HCT116 (cell line): Measurements from ENCODE around the gene PKN1. TPM values are rescaled to one million over a fixed set of nuclear protein-coding genes. Genes with fewer than 3 reads are reported as not detected.

Source experiments
- ATAC-seq: fragments of 200-7000 bp; cut with Tn5 transposase; 2 replicates; pipeline ENCODE4 v1.9.1; 2020; ENCODE audit warnings: mild to moderate bottlenecking, moderate library complexity
- BruUV-seq: library from RNA; stranded (reverse); fragments of 400-500 nt; replicated peaks from 2 replicates; lab custom pipeline; 2021; lab: Mats Ljungman, UMichigan
- CTCF ChIA-PET: fragments of 300-600 bp; sonication (Branson Sonifier 250); formaldehyde crosslinking; loops from one replicate; lab custom pipeline; 2021; ENCODE audit warnings: antibody characterized with exemption; lab: Charles Lee
- POLR2A ChIA-PET: fragments of 300-600, 350-600 bp; sonication (Branson Sonifier 250); formaldehyde crosslinking; loops from one replicate; lab custom pipeline; 2021; ENCODE audit warnings: antibody characterized with exemption; lab: Charles Lee
- RAD21 ChIA-PET, 2 experiments: fragments of 300-600 bp; sonication (Branson Sonifier 250); formaldehyde crosslinking; loops; one replicate each; lab custom pipeline; 2023; ENCODE audit warnings: low total read pairs in 2 of 2; ENCODE audit not compliant: uncharacterized antibody in 2 of 2, unreplicated experiment in 2 of 2, low non-redundant PET in 1 of 2; lab: Charles Lee
- DNase-seq: peaks from one replicate; pipeline ENCODE4 v3.0.0-alpha.2; 2010; ENCODE audit warnings: low read depth, low spot score
- H2AFZ ChIP-seq: fragments of 200-600 bp; shearing (Covaris generic), sonication (generic); 2 replicates; pipeline ENCODE4 v1.6.1; 2017; ENCODE audit warnings: low read depth, mixed run types, mixed read lengths, antibody characterized with exemption, low read length; ENCODE audit not compliant: poor library complexity, severe bottlenecking
- H3K27ac ChIP-seq: 2 replicates; pipeline ENCODE4 v1.5.1; 2012; ENCODE audit warnings: low read depth, low read length
- H3K27me3 ChIP-seq: fragments of 200-600 bp; sonication (generic); 2 replicates; pipeline ENCODE4 v1.6.1; 2016; ENCODE audit warnings: mixed run types, low read length, mixed read lengths; ENCODE audit not compliant: insufficient read depth
- H3K36me3 ChIP-seq, 2 experiments: fragments of 200-500 bp in 1 of 2; fragments of 200-600 bp in 1 of 2; sonication (Bioruptor generic) in 1 of 2; sonication (generic) in 1 of 2; 2 replicates each; pipeline versions ENCODE4 v1.5.1 to v1.6.1; 2014 to 2016; ENCODE audit warnings: low read length in 2 of 2, inconsistent platforms in 1 of 2, mixed read lengths in 1 of 2, mixed run types in 1 of 2; ENCODE audit not compliant: insufficient read depth in 2 of 2, control insufficient read depth in 1 of 2
- H3K4me1 ChIP-seq, 2 experiments: fragments of 200-600 bp in 1 of 2; sonication (generic) in 1 of 2; 2 replicates each; pipeline versions ENCODE4 v1.5.1 to v1.6.1; 2012 to 2017; ENCODE audit warnings: low read length in 2 of 2, inconsistent platforms in 1 of 2, mild to moderate bottlenecking in 1 of 2, mixed read lengths in 1 of 2, mixed run types in 1 of 2, moderate library complexity in 1 of 2; ENCODE audit not compliant: insufficient read depth in 2 of 2, control insufficient read depth in 1 of 2
- H3K4me2 ChIP-seq: fragments of 200-600 bp; sonication (generic); 2 replicates; pipeline ENCODE4 v1.6.1; 2017; ENCODE audit warnings: mixed run types, low read length, mixed read lengths
- H3K4me3 ChIP-seq, 2 experiments: fragments of 200-600 bp in 1 of 2; sonication (generic) in 1 of 2; replicated peaks in 1 of 2; 2 replicates each; pipeline ENCODE4 v1.5.1; 2011 to 2016; ENCODE audit warnings: low read length in 2 of 2, control low read depth in 1 of 2, low read depth in 1 of 2, mild to moderate bottlenecking in 1 of 2, mixed read lengths in 1 of 2, mixed run types in 1 of 2
- H3K79me2 ChIP-seq: fragments of 200-600 bp; sonication (generic); 2 replicates; pipeline ENCODE4 v1.6.1; 2017; ENCODE audit warnings: mild to moderate bottlenecking, mixed run types, low read length, moderate library complexity, mixed read lengths; ENCODE audit not compliant: insufficient read depth
- H3K9ac ChIP-seq: fragments of 200-600 bp; sonication (generic); 2 replicates; pipeline ENCODE4 v1.6.1; 2016; ENCODE audit warnings: low read length, mixed read lengths
- H3K9me2 ChIP-seq: fragments of 200-600 bp; sonication (generic), shearing (Covaris generic); 2 replicates; pipeline ENCODE4 v1.6.1; 2017; ENCODE audit warnings: mixed run types, mild to moderate bottlenecking, moderate library complexity; ENCODE audit not compliant: insufficient read depth
- H3K9me3 ChIP-seq, 2 experiments: fragments of 200-500 bp in 1 of 2; fragments of 200-600 bp in 1 of 2; sonication (Bioruptor generic) in 1 of 2; sonication (generic) in 1 of 2; 2 replicates each; pipeline ENCODE4 v1.6.1; 2014 to 2017; ENCODE audit warnings: low read length in 2 of 2, mixed read lengths in 2 of 2, inconsistent platforms in 1 of 2, low read depth in 1 of 2, mild to moderate bottlenecking in 1 of 2, mixed run types in 1 of 2, moderate library complexity in 1 of 2; ENCODE audit not compliant: control insufficient read depth in 1 of 2, insufficient read depth in 1 of 2
- H4K20me1 ChIP-seq: fragments of 200-600 bp; sonication (generic), shearing (Covaris generic); 2 replicates; pipeline ENCODE4 v1.6.1; 2017; ENCODE audit warnings: mixed run types, mild to moderate bottlenecking, moderate library complexity; ENCODE audit not compliant: insufficient read depth
- EGR1 ChIP-seq: IDR thresholded peaks from 2 replicates; pipeline ENCODE4 v1.6.1; 2012; ENCODE audit warnings: low read depth
- EZH2 ChIP-seq: fragments of 200-600 bp; sonication (generic); IDR thresholded peaks from 2 replicates; pipeline ENCODE4 v1.6.1; 2017; ENCODE audit warnings: antibody characterized with exemption, mixed run types
- FOSL1 ChIP-seq: IDR thresholded peaks from 2 replicates; pipeline ENCODE4 v1.6.1; 2012; ENCODE audit warnings: low read depth
- JUND ChIP-seq: IDR thresholded peaks from 2 replicates; pipeline ENCODE4 v1.6.1; 2012
- POLR2A ChIP-seq: IDR thresholded peaks from 2 replicates; pipeline ENCODE4 v1.7.0; 2011; ENCODE audit warnings: borderline replicate concordance; ENCODE audit not compliant: insufficient read depth, insufficient read length; ENCODE audit errors: extremely low read depth
- POLR2AphosphoS5 ChIP-seq: IDR thresholded peaks from 2 replicates; pipeline ENCODE4 v1.6.1; 2011; ENCODE audit warnings: mild to moderate bottlenecking, low read depth, low read length, moderate library complexity
- RAD21 ChIP-seq: IDR thresholded peaks from 2 replicates; pipeline ENCODE4 v1.6.1; 2012; ENCODE audit warnings: low read depth, mild to moderate bottlenecking
- SP1 ChIP-seq: IDR thresholded peaks from 2 replicates; pipeline ENCODE4 v1.6.1; 2012; ENCODE audit warnings: low read depth
- YY1 ChIP-seq: IDR thresholded peaks from 2 replicates; pipeline ENCODE4 v1.6.1; 2011; ENCODE audit warnings: low read length, low read depth, moderate library complexity, mild to moderate bottlenecking; ENCODE audit not compliant: insufficient replicate concordance; ENCODE audit errors: extremely low read depth
- ZFX ChIP-seq: fragments of 450-650 bp; IDR thresholded peaks from 2 replicates; pipeline ENCODE4 v1.6.1; 2017
- ZNF274 ChIP-seq: fragments of 200-500 bp; sonication (Bioruptor generic); IDR thresholded peaks from 2 replicates; pipeline ENCODE4 v1.6.1; 2014; ENCODE audit warnings: mild to moderate bottlenecking, low read depth, low read length, inconsistent platforms
- intact Hi-C: fragments of 100-400 bp; cut with micrococcal nuclease; formaldehyde crosslinking; loops from 2 replicates; pipeline ENCODE4 v1.10.0; 2022
- total RNA-seq: library from RNA; stranded (reverse); gene quantifications from one replicate; pipeline ENCODE4 v1.2.1, GENCODE V29; 2021; ENCODE audit not compliant: unreplicated experiment
- TF ChIP-seq, protein P1 (sequence below), 3 experiments: fragments of 200-600 bp in 1 of 3; sonication (generic) in 1 of 3; IDR thresholded peaks in 2 of 3; conservative IDR thresholded peaks in 1 of 3; 2 replicates each; pipeline ENCODE4 v1.5.1; 2012 to 2017; ENCODE audit warnings: low read depth in 2 of 3, low read length in 2 of 3, antibody characterized with exemption in 1 of 3, borderline replicate concordance in 1 of 3, control low read depth in 1 of 3, mild to moderate bottlenecking in 1 of 3, mixed read lengths in 1 of 3, mixed run types in 1 of 3, moderate library complexity in 1 of 3; ENCODE audit not compliant: insufficient read depth in 1 of 3
- TF ChIP-seq, protein P2 (sequence below): IDR thresholded peaks from 2 replicates; pipeline ENCODE4 v1.6.1; 2012; ENCODE audit warnings: low read depth

The PKN1 gene
- total RNA-seq, 1 experiment from 2014 or later = 248 TPM

DNA sequence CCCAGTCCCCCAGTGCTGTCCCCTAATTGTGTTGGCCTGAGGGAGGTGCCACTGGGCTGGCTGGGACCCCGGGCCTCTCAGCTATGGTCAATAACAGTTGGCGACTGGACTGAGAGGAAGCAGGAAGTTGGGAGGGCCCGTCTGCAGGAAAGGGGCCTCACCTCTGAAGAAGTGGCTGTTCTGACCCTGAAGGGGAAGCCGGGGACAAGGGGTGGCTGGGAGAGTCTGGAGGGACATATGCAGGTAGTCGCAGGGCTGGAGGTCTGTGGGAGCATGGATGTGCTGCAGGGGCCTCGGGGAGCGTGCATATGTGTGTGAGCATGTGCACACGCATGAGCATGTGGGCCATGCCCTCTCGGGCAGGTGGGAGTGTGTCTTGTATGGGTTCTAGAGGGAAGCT, 5.9 kb downstream of the PKN1 start:
- Histone ChIP-seq H3K27ac (no peak overlapping the region), H3K9me3 (no peaks in the 10 kb centered on the region), H3K9me2 (no peaks in the 10 kb centered on the region), H4K20me1 (no peaks in the 10 kb centered on the region)
- DNase-seq = no peak
- intact Hi-C loops = loop anchor here (10.0 kb wide), 1 partner anchor 46 kb away; no protein-coding TSS in a partner anchor
- ChIA-PET POLR2A (no interaction called here), RAD21 (no interaction called here)
- TF ChIP-seq RAD21 = no peak
- TF ChIP-seq ZNF274 = no peak
- no peak for TF ChIP-seq EGR1
- TF ChIP-seq FOSL1 = no peak
- no peak for TF ChIP-seq ZFX
- TF ChIP-seq POLR2A = no peak
- TF ChIP-seq POLR2AphosphoS5 = no peak
- no peak for TF ChIP-seq JUND
- TF ChIP-seq, protein P1, sequence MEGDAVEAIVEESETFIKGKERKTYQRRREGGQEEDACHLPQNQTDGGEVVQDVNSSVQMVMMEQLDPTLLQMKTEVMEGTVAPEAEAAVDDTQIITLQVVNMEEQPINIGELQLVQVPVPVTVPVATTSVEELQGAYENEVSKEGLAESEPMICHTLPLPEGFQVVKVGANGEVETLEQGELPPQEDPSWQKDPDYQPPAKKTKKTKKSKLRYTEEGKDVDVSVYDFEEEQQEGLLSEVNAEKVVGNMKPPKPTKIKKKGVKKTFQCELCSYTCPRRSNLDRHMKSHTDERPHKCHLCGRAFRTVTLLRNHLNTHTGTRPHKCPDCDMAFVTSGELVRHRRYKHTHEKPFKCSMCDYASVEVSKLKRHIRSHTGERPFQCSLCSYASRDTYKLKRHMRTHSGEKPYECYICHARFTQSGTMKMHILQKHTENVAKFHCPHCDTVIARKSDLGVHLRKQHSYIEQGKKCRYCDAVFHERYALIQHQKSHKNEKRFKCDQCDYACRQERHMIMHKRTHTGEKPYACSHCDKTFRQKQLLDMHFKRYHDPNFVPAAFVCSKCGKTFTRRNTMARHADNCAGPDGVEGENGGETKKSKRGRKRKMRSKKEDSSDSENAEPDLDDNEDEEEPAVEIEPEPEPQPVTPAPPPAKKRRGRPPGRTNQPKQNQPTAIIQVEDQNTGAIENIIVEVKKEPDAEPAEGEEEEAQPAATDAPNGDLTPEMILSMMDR (IDR thresholded peaks at IDR 0.05 in 2 of 3, conservative IDR thresholded peaks at IDR 0.05 in 1 of 3; ENCODE audit: borderline replicate concordance in 1 of 3, insufficient read depth in 1 of 3, low read depth in 2 of 3, low read length in 2 of 3) = no peak
- no peak for TF ChIP-seq EZH2
- TF ChIP-seq SP1 = no peak
- TF ChIP-seq, protein P2, sequence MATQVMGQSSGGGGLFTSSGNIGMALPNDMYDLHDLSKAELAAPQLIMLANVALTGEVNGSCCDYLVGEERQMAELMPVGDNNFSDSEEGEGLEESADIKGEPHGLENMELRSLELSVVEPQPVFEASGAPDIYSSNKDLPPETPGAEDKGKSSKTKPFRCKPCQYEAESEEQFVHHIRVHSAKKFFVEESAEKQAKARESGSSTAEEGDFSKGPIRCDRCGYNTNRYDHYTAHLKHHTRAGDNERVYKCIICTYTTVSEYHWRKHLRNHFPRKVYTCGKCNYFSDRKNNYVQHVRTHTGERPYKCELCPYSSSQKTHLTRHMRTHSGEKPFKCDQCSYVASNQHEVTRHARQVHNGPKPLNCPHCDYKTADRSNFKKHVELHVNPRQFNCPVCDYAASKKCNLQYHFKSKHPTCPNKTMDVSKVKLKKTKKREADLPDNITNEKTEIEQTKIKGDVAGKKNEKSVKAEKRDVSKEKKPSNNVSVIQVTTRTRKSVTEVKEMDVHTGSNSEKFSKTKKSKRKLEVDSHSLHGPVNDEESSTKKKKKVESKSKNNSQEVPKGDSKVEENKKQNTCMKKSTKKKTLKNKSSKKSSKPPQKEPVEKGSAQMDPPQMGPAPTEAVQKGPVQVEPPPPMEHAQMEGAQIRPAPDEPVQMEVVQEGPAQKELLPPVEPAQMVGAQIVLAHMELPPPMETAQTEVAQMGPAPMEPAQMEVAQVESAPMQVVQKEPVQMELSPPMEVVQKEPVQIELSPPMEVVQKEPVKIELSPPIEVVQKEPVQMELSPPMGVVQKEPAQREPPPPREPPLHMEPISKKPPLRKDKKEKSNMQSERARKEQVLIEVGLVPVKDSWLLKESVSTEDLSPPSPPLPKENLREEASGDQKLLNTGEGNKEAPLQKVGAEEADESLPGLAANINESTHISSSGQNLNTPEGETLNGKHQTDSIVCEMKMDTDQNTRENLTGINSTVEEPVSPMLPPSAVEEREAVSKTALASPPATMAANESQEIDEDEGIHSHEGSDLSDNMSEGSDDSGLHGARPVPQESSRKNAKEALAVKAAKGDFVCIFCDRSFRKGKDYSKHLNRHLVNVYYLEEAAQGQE = no peak
- no peak for TF ChIP-seq YY1
- TF ChIP-seq, all 23 proteins: peak for 0
- H3K4me1 ChIP-seq = peaks cover 14 to 22% of the 10 kb centered on the region in 2 experiments
- BruUV-seq = no TSS peak
- H3K4me3 ChIP-seq = no peak overlapping the region
- no peak overlapping the region for H2AFZ ChIP-seq
- no peak for ATAC-seq
- peaks cover 14 to 18% of the 10 kb centered on the region in 2 experiments for H3K36me3 ChIP-seq
- CTCF ChIA-PET = no interaction called here
- no peak overlapping the region for H3K4me2 ChIP-seq
- no peak overlapping the region for H3K9ac ChIP-seq
- H3K27me3 ChIP-seq = no peaks in the 10 kb centered on the region
- H3K79me2 ChIP-seq = peaks cover 61% of the 10 kb centered on the region
